Stomach (tissue), 4 donors: ENCODE results near the gene OSBP2.

ENCODE experiments used
- CTCF ChIP-seq, 7 experiments: fragments of 450-650 bp in 4 of 7; fragments of 200-600 bp in 3 of 7; sonication (generic) in 3 of 7; IDR thresholded peaks; one replicate each; pipeline ENCODE4 v1.5.1; 2016 to 2019; ENCODE audit warnings: antibody characterized with exemption in 7 of 7, control low read depth in 2 of 7, mild to moderate bottlenecking in 1 of 7
- POLR2A ChIP-seq, 4 donors: fragments of 450-650 bp; IDR thresholded peaks; one replicate each; pipeline ENCODE4 v1.6.1; 2016; ENCODE audit warnings: antibody characterized with exemption in 4 of 4, control low read depth in 2 of 4, mild to moderate bottlenecking in 1 of 4, moderate library complexity in 1 of 4

- no peak for TF ChIP-seq POLR2A (IDR thresholded peaks at IDR 0.05)
- TF ChIP-seq CTCF (IDR thresholded peaks at IDR 0.05) = no peak
Observed at GRCh38 chr22:30945653-30946052, 251.0 kb downstream of the OSBP2 start.
